ENCODE data around the gene ZNRD2.

Gene ZNRD2

GRCh38 chr11:65621460-65621859, 51.2 kb downstream of the ZNRD2 start:
- peaks cover 6% of the 10 kb centered on the region for H3K4me1 Mint-ChIP-seq
- peaks cover 22% of the 10 kb centered on the region for H3K36me3 Mint-ChIP-seq (ENCODE audit: low read depth)
- no peaks in the 10 kb centered on the region for H3K9me3 Mint-ChIP-seq
- H3K27me3 Mint-ChIP-seq (ENCODE audit: low read depth) = no peaks in the 10 kb centered on the region
- TF ChIP-seq, protein P1, sequence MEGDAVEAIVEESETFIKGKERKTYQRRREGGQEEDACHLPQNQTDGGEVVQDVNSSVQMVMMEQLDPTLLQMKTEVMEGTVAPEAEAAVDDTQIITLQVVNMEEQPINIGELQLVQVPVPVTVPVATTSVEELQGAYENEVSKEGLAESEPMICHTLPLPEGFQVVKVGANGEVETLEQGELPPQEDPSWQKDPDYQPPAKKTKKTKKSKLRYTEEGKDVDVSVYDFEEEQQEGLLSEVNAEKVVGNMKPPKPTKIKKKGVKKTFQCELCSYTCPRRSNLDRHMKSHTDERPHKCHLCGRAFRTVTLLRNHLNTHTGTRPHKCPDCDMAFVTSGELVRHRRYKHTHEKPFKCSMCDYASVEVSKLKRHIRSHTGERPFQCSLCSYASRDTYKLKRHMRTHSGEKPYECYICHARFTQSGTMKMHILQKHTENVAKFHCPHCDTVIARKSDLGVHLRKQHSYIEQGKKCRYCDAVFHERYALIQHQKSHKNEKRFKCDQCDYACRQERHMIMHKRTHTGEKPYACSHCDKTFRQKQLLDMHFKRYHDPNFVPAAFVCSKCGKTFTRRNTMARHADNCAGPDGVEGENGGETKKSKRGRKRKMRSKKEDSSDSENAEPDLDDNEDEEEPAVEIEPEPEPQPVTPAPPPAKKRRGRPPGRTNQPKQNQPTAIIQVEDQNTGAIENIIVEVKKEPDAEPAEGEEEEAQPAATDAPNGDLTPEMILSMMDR (IDR thresholded peaks at IDR 0.05; ENCODE audit: unreplicated experiment in 3 of 3) = no peak
- H3K27ac Mint-ChIP-seq = no peak overlapping the region
- H3K4me3 Mint-ChIP-seq = no peak overlapping the region
